MM.1S (cell line): ENCODE results near the gene ZBTB24.

ENCODE experiments used
- DNase-seq: peaks from one replicate; pipeline ENCODE4 v3.0.0-alpha.2; 2015
- H2AFZ ChIP-seq: fragments of 300-600 bp; sonication (generic); 2 replicates; pipeline ENCODE4 v1.6.0; 2016; ENCODE audit warnings: antibody characterized with exemption, low read length
- H3F3A ChIP-seq: fragments of 300-600 bp; sonication (generic); 2 replicates; pipeline ENCODE4 v1.6.1; 2016; ENCODE audit warnings: mild to moderate bottlenecking, antibody characterized with exemption, low read length, moderate library complexity, mixed read lengths; ENCODE audit not compliant: insufficient read depth
- H3K27ac ChIP-seq: fragments of 300-600 bp; sonication (generic); 2 replicates; pipeline ENCODE4 v1.5.1; 2016; ENCODE audit warnings: mild to moderate bottlenecking, low read length
- H3K27me3 ChIP-seq: fragments of 300-600 bp; sonication (generic); replicated peaks from 2 replicates; pipeline ENCODE4 v1.6.0; 2016; ENCODE audit warnings: low read length; ENCODE audit not compliant: insufficient read depth
- H3K36me3 ChIP-seq: fragments of 300-600 bp; sonication (generic); replicated peaks from 2 replicates; pipeline ENCODE4 v1.6.1; 2016; ENCODE audit warnings: mild to moderate bottlenecking, low read length, mixed read lengths; ENCODE audit not compliant: insufficient read depth
- H3K4me1 ChIP-seq: fragments of 300-600 bp; sonication (generic); 2 replicates; pipeline ENCODE4 v1.6.1; 2016; ENCODE audit warnings: low read length, mixed read lengths
- H3K4me2 ChIP-seq: fragments of 300-600 bp; sonication (generic); 2 replicates; pipeline ENCODE4 v1.6.0; 2016; ENCODE audit warnings: low read depth, low read length
- H3K4me3 ChIP-seq: fragments of 300-600 bp; sonication (generic); 2 replicates; pipeline ENCODE4 v1.5.1; 2016; ENCODE audit warnings: low read length, mixed read lengths
- H3K79me2 ChIP-seq: fragments of 300-600 bp; sonication (generic); 2 replicates; pipeline ENCODE4 v1.6.1; 2016; ENCODE audit warnings: mixed run types, low read length, mixed read lengths
- H3K9ac ChIP-seq: fragments of 300-600 bp; sonication (generic); 2 replicates; pipeline ENCODE4 v1.6.1; 2016; ENCODE audit warnings: low read length, mixed read lengths
- H3K9me2 ChIP-seq: fragments of 300-600 bp; sonication (generic); replicated peaks from 2 replicates; pipeline ENCODE4 v1.6.1; 2016; ENCODE audit warnings: mild to moderate bottlenecking, low read length, mixed read lengths; ENCODE audit not compliant: insufficient read depth
- H3K9me3 ChIP-seq: fragments of 300-600 bp; sonication (generic); replicated peaks from 2 replicates; pipeline ENCODE4 v1.6.1; 2016; ENCODE audit warnings: mild to moderate bottlenecking, low read length, mixed read lengths; ENCODE audit not compliant: insufficient read depth
- H4K20me1 ChIP-seq: fragments of 300-600 bp; sonication (generic); 2 replicates; pipeline ENCODE4 v1.6.1; 2016; ENCODE audit warnings: mild to moderate bottlenecking, low read length, moderate library complexity, mixed read lengths; ENCODE audit not compliant: insufficient read depth
- EZH2 ChIP-seq: fragments of 300-600 bp; sonication (generic); optimal IDR thresholded peaks from 2 replicates; pipeline ENCODE3; 2017; ENCODE audit warnings: low read depth, mild to moderate bottlenecking, antibody characterized with exemption, low read length, mixed read lengths
- EZH2phosphoT487 ChIP-seq: fragments of 300-600 bp; sonication (generic); IDR thresholded peaks from 2 replicates; pipeline ENCODE4 v1.6.1; 2018; ENCODE audit warnings: antibody characterized with exemption, low read length
- TF ChIP-seq, protein P1 (sequence below): fragments of 300-600 bp; sonication (generic); IDR thresholded peaks from 2 replicates; pipeline ENCODE4 v1.5.1; 2016; ENCODE audit warnings: antibody characterized with exemption, low read length, mixed read lengths

Gene ZBTB24

DNA sequence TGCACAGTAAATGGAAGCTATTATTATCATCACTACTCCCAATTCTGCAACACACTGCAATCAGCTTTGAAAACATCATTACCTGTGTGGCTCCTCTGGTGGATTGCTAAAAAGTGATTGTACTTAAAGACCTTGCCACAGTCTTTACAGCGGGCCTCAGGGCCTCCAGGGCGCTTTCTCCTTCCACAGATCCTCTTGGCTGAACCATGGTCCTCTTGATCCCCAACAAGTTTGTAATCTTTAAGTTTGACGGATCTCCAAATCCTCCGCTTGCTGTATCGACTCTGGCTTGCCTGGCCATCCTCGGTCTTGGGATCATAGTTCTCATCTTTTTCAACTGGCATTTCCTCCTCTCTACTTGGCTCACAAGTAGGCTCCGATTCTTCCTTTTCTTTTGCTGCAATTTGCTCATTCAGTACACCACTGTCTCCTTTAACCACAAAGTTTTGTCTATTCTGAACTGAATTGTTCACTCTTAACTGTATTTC, 2.0 kb downstream of the ZBTB24 start:
- H3K27ac ChIP-seq: no peak overlapping the region
- 0 out of 2 replicates have a peak overlapping the region, but pooled peaks have one; percentile 13 for H3K4me3 ChIP-seq
- H3F3A ChIP-seq: no peaks in the 10 kb centered on the region; the same call in 1 of the 2 replicates
- H3K9ac ChIP-seq: no peak overlapping the region
- H3K4me2 ChIP-seq: peak overlapping the region; percentile 82
- no peak for DNase-seq
- no peaks in the 10 kb centered on the region for H3K27me3 ChIP-seq
- TF ChIP-seq EZH2 (no peak), EZH2phosphoT487 (no peak)
- TF ChIP-seq, protein P1, sequence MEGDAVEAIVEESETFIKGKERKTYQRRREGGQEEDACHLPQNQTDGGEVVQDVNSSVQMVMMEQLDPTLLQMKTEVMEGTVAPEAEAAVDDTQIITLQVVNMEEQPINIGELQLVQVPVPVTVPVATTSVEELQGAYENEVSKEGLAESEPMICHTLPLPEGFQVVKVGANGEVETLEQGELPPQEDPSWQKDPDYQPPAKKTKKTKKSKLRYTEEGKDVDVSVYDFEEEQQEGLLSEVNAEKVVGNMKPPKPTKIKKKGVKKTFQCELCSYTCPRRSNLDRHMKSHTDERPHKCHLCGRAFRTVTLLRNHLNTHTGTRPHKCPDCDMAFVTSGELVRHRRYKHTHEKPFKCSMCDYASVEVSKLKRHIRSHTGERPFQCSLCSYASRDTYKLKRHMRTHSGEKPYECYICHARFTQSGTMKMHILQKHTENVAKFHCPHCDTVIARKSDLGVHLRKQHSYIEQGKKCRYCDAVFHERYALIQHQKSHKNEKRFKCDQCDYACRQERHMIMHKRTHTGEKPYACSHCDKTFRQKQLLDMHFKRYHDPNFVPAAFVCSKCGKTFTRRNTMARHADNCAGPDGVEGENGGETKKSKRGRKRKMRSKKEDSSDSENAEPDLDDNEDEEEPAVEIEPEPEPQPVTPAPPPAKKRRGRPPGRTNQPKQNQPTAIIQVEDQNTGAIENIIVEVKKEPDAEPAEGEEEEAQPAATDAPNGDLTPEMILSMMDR: no peak
- H3K36me3 ChIP-seq: peaks cover 12% of the 10 kb centered on the region; the same call in 1 of the 2 replicates
- H3K9me2 ChIP-seq: no peaks in the 10 kb centered on the region
- no peaks in the 10 kb centered on the region for H4K20me1 ChIP-seq
- peaks cover 32% of the 10 kb centered on the region for H3K4me1 ChIP-seq
- H2AFZ ChIP-seq: no peak overlapping the region
- peaks cover 67% of the 10 kb centered on the region for H3K79me2 ChIP-seq
- no peaks in the 10 kb centered on the region for H3K9me3 ChIP-seq

DNA sequence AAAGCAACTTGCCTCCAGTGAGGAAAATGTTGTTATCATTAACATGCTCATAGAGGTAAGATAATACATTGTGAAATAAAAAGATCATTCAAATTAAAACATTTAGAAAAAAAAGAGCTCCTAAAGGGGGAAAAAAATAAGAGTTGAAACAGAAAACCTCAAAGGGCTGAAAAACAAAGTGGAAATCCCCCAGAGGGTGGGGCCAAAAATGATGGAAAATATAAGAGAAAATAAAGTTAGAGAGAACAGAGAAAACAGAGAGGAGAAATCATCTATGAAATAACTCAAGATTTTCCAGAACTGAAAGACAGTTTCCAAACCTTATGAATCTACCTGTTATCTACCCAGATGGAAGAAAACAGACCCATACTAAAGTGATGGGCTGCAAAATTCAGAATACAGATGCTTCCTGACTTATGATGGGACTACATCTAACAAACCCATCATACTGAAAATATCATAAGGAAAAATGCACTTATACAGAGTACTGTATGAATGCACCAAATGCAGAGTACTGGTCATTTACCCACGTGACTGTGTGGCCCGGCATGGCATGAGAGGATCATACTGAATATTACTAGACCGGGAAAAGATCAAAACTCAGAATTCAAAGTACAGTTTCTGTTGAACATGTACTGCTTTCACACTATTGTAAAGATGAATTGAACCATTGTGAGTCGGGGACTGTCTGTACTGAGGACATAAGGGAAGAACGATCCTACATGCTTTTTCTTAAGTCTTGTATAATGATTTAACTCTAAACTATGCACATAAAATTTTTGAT, 4.0 kb downstream of the ZBTB24 start:
- no peaks in the 10 kb centered on the region for H3K9me2 ChIP-seq
- peaks cover 79% of the 10 kb centered on the region for H3K79me2 ChIP-seq
- peak overlapping the region; percentile 47; the same call in 1 of the 2 replicates for H3K27ac ChIP-seq
- H3K4me2 ChIP-seq: peak overlapping the region; percentile 89
- H3K36me3 ChIP-seq: peaks cover 12% of the 10 kb centered on the region; the same call in 1 of the 2 replicates
- H3K9me3 ChIP-seq: no peaks in the 10 kb centered on the region
- DNase-seq: no peak
- H3K4me3 ChIP-seq: peak overlapping the region; percentile 47
- H4K20me1 ChIP-seq: no peaks in the 10 kb centered on the region
- no peak overlapping the region for H2AFZ ChIP-seq
- peak overlapping the region; percentile 27; the same call in 1 of the 2 replicates for H3K9ac ChIP-seq
- no peaks in the 10 kb centered on the region; the same call in 1 of the 2 replicates for H3F3A ChIP-seq
- no peak for TF ChIP-seq EZH2phosphoT487
- TF ChIP-seq, protein P1: no peak
- no peak for TF ChIP-seq EZH2
- H3K4me1 ChIP-seq: peaks cover 32% of the 10 kb centered on the region
- H3K27me3 ChIP-seq: no peaks in the 10 kb centered on the region

DNA sequence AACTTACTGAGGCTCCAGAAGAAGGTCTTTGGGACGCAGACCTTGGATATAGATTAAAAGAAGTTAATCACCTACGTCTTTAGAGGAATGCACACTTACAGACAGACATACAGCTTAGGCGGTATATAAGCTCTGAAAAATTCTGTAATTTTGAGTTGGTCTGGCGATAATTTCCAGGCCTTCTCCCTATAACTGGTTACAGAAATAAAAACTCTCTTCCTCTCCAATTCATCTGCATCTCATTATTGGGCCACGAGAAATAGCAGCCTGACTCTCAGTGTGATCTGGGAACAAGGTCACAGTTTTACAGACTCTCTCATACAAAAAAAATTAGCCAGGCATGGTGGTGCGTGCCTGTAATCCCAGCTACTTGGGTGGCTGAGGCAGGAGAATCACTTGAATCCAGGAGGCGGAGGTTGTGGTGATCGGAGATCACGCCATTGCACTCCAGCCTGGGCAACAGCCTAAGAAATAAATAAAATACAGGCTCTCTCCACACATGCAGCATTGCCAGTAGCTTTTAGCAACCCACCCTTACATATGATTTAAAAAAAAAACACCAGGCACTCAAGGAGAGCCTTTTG, 4.7 kb downstream of the ZBTB24 start:
- H3K4me3 ChIP-seq: peak overlapping the region; percentile 47
- no peaks in the 10 kb centered on the region for H3K9me2 ChIP-seq
- peaks cover 13% of the 10 kb centered on the region; the same call in 1 of the 2 replicates for H3K36me3 ChIP-seq
- H3F3A ChIP-seq: no peaks in the 10 kb centered on the region; the same call in 1 of the 2 replicates
- no peaks in the 10 kb centered on the region for H3K27me3 ChIP-seq
- H4K20me1 ChIP-seq: no peaks in the 10 kb centered on the region
- TF ChIP-seq, protein P1: no peak
- TF ChIP-seq EZH2 (no peak), EZH2phosphoT487 (no peak)
- no peak overlapping the region for H2AFZ ChIP-seq
- no peak for DNase-seq
- H3K4me1 ChIP-seq: peaks cover 32% of the 10 kb centered on the region
- H3K27ac ChIP-seq: peak overlapping the region; percentile 47; the same call in 1 of the 2 replicates
- H3K79me2 ChIP-seq: peaks cover 84% of the 10 kb centered on the region
- peak overlapping the region; percentile 27; the same call in 1 of the 2 replicates for H3K9ac ChIP-seq
- H3K4me2 ChIP-seq: peak overlapping the region; percentile 89
- H3K9me3 ChIP-seq: no peaks in the 10 kb centered on the region
